Type B pancreatic cell (in vitro differentiated cells): ENCODE data around the gene SIK2. TPM values are rescaled to one million over a fixed set of nuclear protein-coding genes. Genes with fewer than 3 reads are reported as not detected.

Experiments
- DNase-seq: peaks from one replicate; pipeline ENCODE4 v3.0.0; 2021; ENCODE audit warnings: mixed read lengths; ENCODE audit not compliant: unreplicated experiment; ENCODE audit errors: extremely low spot score
- H3K27ac Mint-ChIP-seq: 2 replicates; pipeline ENCODE4 v1.8.0; 2021; ENCODE audit warnings: mild to moderate bottlenecking, mixed read lengths
- H3K27me3 Mint-ChIP-seq: 2 replicates; pipeline ENCODE4 v1.8.0; 2021; ENCODE audit warnings: mixed read lengths
- H3K36me3 Mint-ChIP-seq: 2 replicates; pipeline ENCODE4 v1.8.0; 2021; ENCODE audit warnings: mixed read lengths
- H3K4me1 Mint-ChIP-seq: one replicate; pipeline ENCODE4 v1.8.0; 2021; ENCODE audit warnings: mixed read lengths; ENCODE audit not compliant: unreplicated experiment
- H3K4me3 Mint-ChIP-seq: 2 replicates; pipeline ENCODE4 v1.8.0; 2021; ENCODE audit warnings: mild to moderate bottlenecking, mixed read lengths
- H3K9me3 Mint-ChIP-seq: 2 replicates; pipeline ENCODE4 v1.8.0; 2021; ENCODE audit warnings: mixed read lengths
- CTCF ChIP-seq: fragments of 200-600 bp; sonication (generic); conservative IDR thresholded peaks from 2 replicates; pipeline ENCODE4 v1.5.0; 2021; ENCODE audit warnings: antibody characterized with exemption, mild to moderate bottlenecking
- total RNA-seq: library from RNA; stranded (reverse); gene quantifications from 2 replicates; pipeline ENCODE4 v1.2.1, GENCODE V29; 2021; ENCODE audit warnings: low replicate concordance

SIK2 gene
- total RNA-seq, 1 donor from 2014 or later: 28.0 TPM

DNA sequence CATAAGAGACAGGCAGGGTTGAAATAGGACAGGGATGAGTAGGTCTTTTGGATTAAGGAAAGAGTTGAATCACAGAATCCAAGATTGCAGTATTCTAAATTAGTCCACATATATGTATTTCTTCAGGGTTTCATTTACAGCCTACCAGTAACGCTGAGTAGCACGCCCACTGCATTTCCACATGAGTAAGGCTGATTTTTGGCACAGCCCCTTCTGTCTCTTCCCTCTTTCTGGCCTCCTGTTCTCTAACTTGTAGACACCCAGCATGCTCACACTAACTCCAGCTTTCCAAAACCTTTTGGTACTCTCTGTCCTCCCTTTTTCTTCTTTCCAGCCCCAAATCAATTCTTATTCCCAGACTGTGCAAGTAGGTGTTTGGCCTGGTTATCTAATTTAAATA is 3.7 kb upstream of the SIK2 start:
- no peak overlapping the region for H3K4me3 Mint-ChIP-seq
- H3K4me1 Mint-ChIP-seq: peaks cover 14% of the 10 kb centered on the region
- peaks cover 5% of the 10 kb centered on the region for H3K27me3 Mint-ChIP-seq
- no peak for TF ChIP-seq CTCF
- H3K9me3 Mint-ChIP-seq: no peaks in the 10 kb centered on the region
- H3K27ac Mint-ChIP-seq: no peak overlapping the region
- H3K36me3 Mint-ChIP-seq: no peaks in the 10 kb centered on the region
- DNase-seq: no peak

- no peak for DNase-seq
- no peaks in the 10 kb centered on the region for H3K36me3 Mint-ChIP-seq
- TF ChIP-seq CTCF: no peak
- peak overlapping the region; percentile 82 for H3K27ac Mint-ChIP-seq
- peaks cover 27% of the 10 kb centered on the region for H3K4me1 Mint-ChIP-seq
- H3K27me3 Mint-ChIP-seq: peaks cover 5% of the 10 kb centered on the region
- peak overlapping the region; percentile 89 for H3K4me3 Mint-ChIP-seq
- no peaks in the 10 kb centered on the region for H3K9me3 Mint-ChIP-seq
These were observed 642 bp upstream of the SIK2 start for GRCh38 chr11:111601636-111601978.

- Mint-ChIP-seq H3K4me1 (peaks cover 23% of the 10 kb centered on the region), H3K4me3 (peak overlapping the region; percentile 100), H3K36me3 (no peaks in the 10 kb centered on the region), H3K27ac (peak overlapping the region; percentile 98), H3K27me3 (peaks cover under 1% of the 10 kb centered on the region), H3K9me3 (no peaks in the 10 kb centered on the region)
- no peak for TF ChIP-seq CTCF
- no peak for DNase-seq
These were observed 789 bp downstream of the SIK2 start for GRCh38 chr11:111602865-111603610.

- Mint-ChIP-seq H3K4me1 (peaks cover 21% of the 10 kb centered on the region), H3K4me3 (peak overlapping the region; percentile 100), H3K27me3 (no peaks in the 10 kb centered on the region), H3K36me3 (no peaks in the 10 kb centered on the region), H3K9me3 (no peaks in the 10 kb centered on the region), H3K27ac (peak overlapping the region; percentile 98)
- TF ChIP-seq CTCF: no peak
- DNase-seq: no peak
These were observed 1.4 kb downstream of the SIK2 start for GRCh38 chr11:111603611-111604130.

GRCh38 chr11:111604392-111605009 is 2.3 kb downstream of the SIK2 start:
- H3K27ac Mint-ChIP-seq: peak overlapping the region; percentile 98
- no peak for DNase-seq
- peaks cover 21% of the 10 kb centered on the region for H3K4me1 Mint-ChIP-seq
- peak; percentile 80 for TF ChIP-seq CTCF
- H3K9me3 Mint-ChIP-seq: no peaks in the 10 kb centered on the region
- H3K4me3 Mint-ChIP-seq: peak overlapping the region; percentile 100
- no peaks in the 10 kb centered on the region for H3K27me3 Mint-ChIP-seq
- no peaks in the 10 kb centered on the region for H3K36me3 Mint-ChIP-seq
